Testis (tissue), 2 donors: ENCODE results near the gene ARHGAP33.

ENCODE experiments used
- POLR2A ChIP-seq: fragments of 450-650 bp; IDR thresholded peaks from one replicate; pipeline ENCODE4 v1.6.1; 2017; ENCODE audit warnings: antibody characterized with exemption, mild to moderate bottlenecking, moderate library complexity
- TF ChIP-seq, protein P1 (sequence below), 3 experiments: fragments of 450-650 bp in 2 of 3; fragments of 200-600 bp in 1 of 3; sonication (generic) in 1 of 3; IDR thresholded peaks; one replicate each; pipeline ENCODE4 v1.5.1; 2016 to 2019; ENCODE audit warnings: antibody characterized with exemption in 3 of 3, mild to moderate bottlenecking in 2 of 3, moderate library complexity in 1 of 3

DNA sequence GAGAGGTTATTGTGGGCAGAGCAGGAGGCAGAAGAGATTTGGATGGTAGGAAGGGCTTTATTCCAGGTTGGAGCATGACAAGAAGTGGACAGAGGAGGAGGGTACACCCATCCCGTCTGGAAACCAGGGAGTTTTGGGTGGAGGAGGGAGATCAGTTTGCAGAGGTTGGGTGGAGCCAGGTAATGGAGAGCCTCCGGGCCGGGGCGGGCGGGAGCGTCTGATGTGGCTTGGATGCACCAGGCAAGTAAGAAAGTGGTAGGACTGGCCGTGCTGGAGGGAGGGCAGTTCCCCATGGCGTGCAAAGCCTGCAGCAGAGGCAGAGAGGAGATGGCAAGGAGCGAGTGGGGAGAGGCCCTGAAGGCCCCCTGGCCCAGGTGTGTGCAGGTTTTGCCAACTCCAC lies 44.0 kb upstream of the ARHGAP33 start:
- TF ChIP-seq, protein P1, sequence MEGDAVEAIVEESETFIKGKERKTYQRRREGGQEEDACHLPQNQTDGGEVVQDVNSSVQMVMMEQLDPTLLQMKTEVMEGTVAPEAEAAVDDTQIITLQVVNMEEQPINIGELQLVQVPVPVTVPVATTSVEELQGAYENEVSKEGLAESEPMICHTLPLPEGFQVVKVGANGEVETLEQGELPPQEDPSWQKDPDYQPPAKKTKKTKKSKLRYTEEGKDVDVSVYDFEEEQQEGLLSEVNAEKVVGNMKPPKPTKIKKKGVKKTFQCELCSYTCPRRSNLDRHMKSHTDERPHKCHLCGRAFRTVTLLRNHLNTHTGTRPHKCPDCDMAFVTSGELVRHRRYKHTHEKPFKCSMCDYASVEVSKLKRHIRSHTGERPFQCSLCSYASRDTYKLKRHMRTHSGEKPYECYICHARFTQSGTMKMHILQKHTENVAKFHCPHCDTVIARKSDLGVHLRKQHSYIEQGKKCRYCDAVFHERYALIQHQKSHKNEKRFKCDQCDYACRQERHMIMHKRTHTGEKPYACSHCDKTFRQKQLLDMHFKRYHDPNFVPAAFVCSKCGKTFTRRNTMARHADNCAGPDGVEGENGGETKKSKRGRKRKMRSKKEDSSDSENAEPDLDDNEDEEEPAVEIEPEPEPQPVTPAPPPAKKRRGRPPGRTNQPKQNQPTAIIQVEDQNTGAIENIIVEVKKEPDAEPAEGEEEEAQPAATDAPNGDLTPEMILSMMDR (IDR thresholded peaks at IDR 0.05): no peak
- no peak for TF ChIP-seq POLR2A
